ENCODE data around the gene DLGAP1. TPM values are rescaled to one million over a fixed set of nuclear protein-coding genes. Genes with fewer than 3 reads are reported as not detected.

Gene DLGAP1
- total and polyA plus RNA-seq, 2 of the 8 experiments (the other 6 are each of a cell fraction or from before 2014, with no cell fraction given): 11.8 to 16.9 TPM

- peak; percentile 94 for TF ChIP-seq CHD7 (IDR thresholded peaks at IDR 0.05; ENCODE audit: insufficient replicate concordance, low read length)
- TF ChIP-seq BRCA1 (IDR thresholded peaks at IDR 0.05; ENCODE audit: low read depth, low read length): no peak
- no peak for TF ChIP-seq SP2 (IDR thresholded peaks at IDR 0.05; ENCODE audit: low read length)
- 0 out of 2 replicates have a peak, but pooled peaks have one; percentile 32 for TF ChIP-seq YY1 (IDR thresholded peaks at IDR 0.05; ENCODE audit: low read depth, low read length)
- peak; percentile 63; the same call in 1 of the 2 replicates for TF ChIP-seq SP4 (IDR thresholded peaks at IDR 0.05; ENCODE audit: low read length)
- TF ChIP-seq BACH1 (IDR thresholded peaks at IDR 0.05; ENCODE audit: low read length): peak; percentile 83
- TF ChIP-seq SRF (IDR thresholded peaks at IDR 0.05; ENCODE audit: low read depth, low read length): no peak
- TF ChIP-seq GABPA (IDR thresholded peaks at IDR 0.05; ENCODE audit: borderline replicate concordance, insufficient read depth, low read length): no peak
- peak; percentile 59; the same call in 1 of the 2 replicates for TF ChIP-seq GTF2F1 (IDR thresholded peaks at IDR 0.05; ENCODE audit: borderline replicate concordance, low read depth, low read length)
- TF ChIP-seq RBBP5 (IDR thresholded peaks at IDR 0.05; ENCODE audit: borderline replicate concordance, low read depth, low read length): no peak
Observed at GRCh38 chr18:3603421-3604234, 851.5 kb downstream of the DLGAP1 start (continued).
